ENCODE measurements around the gene ZBTB24. TPM values are rescaled to one million over a fixed set of nuclear protein-coding genes. Genes with fewer than 3 reads are reported as not detected.

ZBTB24 gene
- total RNA-seq, 4 donors from 2014 or later: 4.4 to 12.6 (median 9.0) TPM

DNA sequence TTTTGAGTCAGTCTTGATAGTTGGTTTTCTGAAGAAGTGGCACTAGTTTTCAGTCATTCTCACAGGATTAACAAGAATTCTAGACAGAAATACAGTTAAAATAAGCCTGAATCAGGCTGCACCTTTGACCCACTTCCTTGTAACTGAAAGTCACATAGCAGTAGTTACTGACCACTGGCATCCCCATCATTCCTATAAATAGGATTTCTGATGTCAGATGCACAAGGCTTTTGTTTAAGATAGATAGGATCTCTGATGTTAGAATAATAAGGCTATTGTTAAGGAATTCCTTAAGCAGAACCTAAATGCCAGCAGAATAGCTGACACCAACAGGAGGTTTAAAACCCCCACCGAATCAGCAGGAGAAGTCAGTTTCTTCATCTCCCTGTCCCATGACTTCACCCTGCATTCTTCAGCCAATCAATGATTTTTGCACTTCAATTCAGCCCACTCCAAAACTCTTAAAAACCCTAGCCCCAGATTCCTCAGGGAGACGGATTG lies 30.6 kb upstream of the ZBTB24 start:
- Histone ChIP-seq H3K4me3 (no peak overlapping the region), H3K9me3 (no peaks in the 10 kb centered on the region), H3K27ac (no peak overlapping the region), H3K4me1 (no peaks in the 10 kb centered on the region), H3K36me3 (no peaks in the 10 kb centered on the region), H3K27me3 (no peaks in the 10 kb centered on the region)
- DNase-seq: no peak
- TF ChIP-seq, protein P1, sequence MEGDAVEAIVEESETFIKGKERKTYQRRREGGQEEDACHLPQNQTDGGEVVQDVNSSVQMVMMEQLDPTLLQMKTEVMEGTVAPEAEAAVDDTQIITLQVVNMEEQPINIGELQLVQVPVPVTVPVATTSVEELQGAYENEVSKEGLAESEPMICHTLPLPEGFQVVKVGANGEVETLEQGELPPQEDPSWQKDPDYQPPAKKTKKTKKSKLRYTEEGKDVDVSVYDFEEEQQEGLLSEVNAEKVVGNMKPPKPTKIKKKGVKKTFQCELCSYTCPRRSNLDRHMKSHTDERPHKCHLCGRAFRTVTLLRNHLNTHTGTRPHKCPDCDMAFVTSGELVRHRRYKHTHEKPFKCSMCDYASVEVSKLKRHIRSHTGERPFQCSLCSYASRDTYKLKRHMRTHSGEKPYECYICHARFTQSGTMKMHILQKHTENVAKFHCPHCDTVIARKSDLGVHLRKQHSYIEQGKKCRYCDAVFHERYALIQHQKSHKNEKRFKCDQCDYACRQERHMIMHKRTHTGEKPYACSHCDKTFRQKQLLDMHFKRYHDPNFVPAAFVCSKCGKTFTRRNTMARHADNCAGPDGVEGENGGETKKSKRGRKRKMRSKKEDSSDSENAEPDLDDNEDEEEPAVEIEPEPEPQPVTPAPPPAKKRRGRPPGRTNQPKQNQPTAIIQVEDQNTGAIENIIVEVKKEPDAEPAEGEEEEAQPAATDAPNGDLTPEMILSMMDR (IDR thresholded peaks at IDR 0.05): no peak
- no peak for TF ChIP-seq POLR2A (IDR thresholded peaks at IDR 0.05)
- intact Hi-C loops (cut with DNase I; ENCODE audit: low total_unique reads): no loop called here

DNA sequence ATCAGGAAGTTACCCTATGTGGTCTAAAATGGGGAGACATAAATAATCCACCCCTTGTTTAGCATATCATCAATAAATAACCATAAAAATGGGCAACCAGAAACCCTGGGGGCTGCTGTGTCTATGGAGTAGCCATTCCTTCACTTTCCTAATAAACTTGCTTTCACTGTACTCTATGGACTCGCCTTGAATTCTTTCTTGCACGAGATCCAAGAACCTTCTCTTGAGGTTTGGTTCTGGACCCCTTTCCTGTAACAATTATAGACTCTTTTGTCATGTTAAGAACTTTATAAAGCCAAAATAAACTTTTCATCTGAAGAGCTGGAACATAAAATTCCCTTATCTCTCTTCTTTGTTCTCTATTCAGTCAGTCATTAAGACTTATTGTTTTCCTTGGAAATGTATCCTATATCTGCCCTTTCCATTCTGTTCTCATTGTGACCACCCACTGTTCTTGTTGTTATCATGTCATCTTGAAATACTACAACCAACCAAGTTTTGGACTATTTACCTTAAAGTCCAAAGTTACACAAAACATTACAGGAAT lies 29.3 kb upstream of the ZBTB24 start:
- H3K4me1 ChIP-seq: no peaks in the 10 kb centered on the region
- TF ChIP-seq POLR2A (IDR thresholded peaks at IDR 0.05): no peak
- TF ChIP-seq, protein P1 (IDR thresholded peaks at IDR 0.05): no peak
- no peak overlapping the region for H3K27ac ChIP-seq
- no peaks in the 10 kb centered on the region for H3K9me3 ChIP-seq
- intact Hi-C loops (cut with DNase I; ENCODE audit: low total_unique reads): no loop called here
- no peaks in the 10 kb centered on the region for H3K27me3 ChIP-seq
- no peak for DNase-seq
- H3K36me3 ChIP-seq: no peaks in the 10 kb centered on the region
- no peak overlapping the region for H3K4me3 ChIP-seq

DNA sequence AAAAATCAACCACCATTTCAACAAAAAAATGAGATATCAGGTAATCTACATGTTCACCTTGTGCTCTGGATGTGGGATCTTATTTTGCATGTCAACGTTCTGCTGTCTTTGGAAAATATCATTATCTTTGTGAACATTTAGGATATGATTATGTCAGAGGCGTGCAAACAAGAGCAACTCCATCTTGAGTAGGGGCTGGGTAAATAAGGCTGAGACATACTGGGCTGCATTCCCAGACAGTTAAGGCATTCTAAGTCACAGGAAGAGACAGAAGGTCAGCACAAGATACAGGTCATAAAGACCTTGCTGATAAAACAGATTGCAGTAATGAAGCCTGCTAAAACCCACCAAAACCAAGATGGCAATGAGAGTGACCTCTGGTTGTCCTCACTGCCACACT lies 28.8 kb upstream of the ZBTB24 start:
- Histone ChIP-seq H3K9me3 (no peaks in the 10 kb centered on the region), H3K4me1 (no peaks in the 10 kb centered on the region), H3K4me3 (no peak overlapping the region), H3K27me3 (no peaks in the 10 kb centered on the region), H3K36me3 (no peaks in the 10 kb centered on the region), H3K27ac (no peak overlapping the region)
- no peak for TF ChIP-seq POLR2A (IDR thresholded peaks at IDR 0.05)
- TF ChIP-seq, protein P1 (IDR thresholded peaks at IDR 0.05): no peak
- intact Hi-C loops (cut with DNase I; ENCODE audit: low total_unique reads): no loop called here
- no peak for DNase-seq

DNA sequence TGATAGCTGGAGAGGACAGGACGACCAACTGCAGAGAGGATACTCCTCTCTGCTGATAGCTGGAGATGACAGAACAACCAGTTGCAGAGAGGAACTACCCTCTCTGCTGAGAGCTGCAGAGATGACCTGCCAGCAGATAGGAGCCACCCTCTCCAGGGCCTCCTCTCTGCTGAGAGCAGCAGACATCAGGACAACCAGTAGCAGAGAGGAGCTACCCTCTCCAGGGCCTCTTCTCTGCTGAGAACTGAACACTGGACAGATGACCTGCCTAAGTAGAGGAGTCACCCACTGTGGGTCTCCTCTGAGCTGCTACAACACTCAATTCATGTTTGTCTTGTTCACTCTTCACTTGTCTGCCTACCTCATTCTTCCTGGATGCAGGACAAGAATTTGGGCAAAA lies 27.3 kb upstream of the ZBTB24 start:
- Histone ChIP-seq H3K9me3 (no peaks in the 10 kb centered on the region), H3K36me3 (no peaks in the 10 kb centered on the region), H3K27ac (no peak overlapping the region), H3K27me3 (no peaks in the 10 kb centered on the region), H3K4me1 (no peaks in the 10 kb centered on the region), H3K4me3 (no peak overlapping the region)
- intact Hi-C loops (cut with DNase I; ENCODE audit: low total_unique reads): no loop called here
- TF ChIP-seq, protein P1 (IDR thresholded peaks at IDR 0.05): no peak
- no peak for DNase-seq

DNA sequence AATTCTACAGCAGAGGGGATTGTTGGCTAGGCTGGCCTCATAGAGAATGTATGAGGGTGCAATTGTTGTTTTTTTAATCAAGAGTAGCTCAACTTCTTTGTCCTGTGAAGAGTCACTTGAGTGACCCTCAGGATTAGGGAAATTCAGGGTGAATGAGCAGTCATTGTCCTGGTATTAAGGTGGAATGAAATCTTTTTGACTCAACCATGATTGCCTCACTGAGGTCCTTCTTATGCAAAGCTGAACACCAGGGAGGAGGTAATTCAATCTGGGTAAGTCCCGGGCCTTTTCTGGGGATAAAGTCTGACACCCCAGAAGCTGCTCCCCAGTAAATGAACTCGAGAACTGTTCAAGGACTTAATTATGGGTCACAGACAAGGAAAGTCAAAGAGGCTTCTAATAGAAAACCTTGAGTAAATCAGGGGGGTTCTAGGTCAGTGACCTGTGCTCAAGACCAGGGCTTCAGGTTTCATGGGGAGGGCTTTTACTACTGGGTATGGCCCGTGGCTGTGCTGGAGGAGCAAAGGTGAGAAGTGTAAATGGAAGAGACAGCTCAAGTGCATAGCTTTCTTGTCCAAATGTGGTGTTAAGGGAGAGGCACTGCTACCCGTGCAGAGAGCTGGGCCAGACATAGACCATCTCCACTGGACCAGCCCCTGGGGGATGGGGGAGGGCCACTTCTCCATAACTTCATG lies 25.3 kb upstream of the ZBTB24 start:
- H3K9me3 ChIP-seq: no peaks in the 10 kb centered on the region
- DNase-seq: no peak
- intact Hi-C loops (cut with DNase I; ENCODE audit: low total_unique reads): no loop called here
- no peaks in the 10 kb centered on the region for H3K27me3 ChIP-seq
- H3K4me1 ChIP-seq: no peaks in the 10 kb centered on the region
- H3K36me3 ChIP-seq: no peaks in the 10 kb centered on the region
- TF ChIP-seq POLR2A (IDR thresholded peaks at IDR 0.05): no peak
- TF ChIP-seq, protein P1 (IDR thresholded peaks at IDR 0.05): no peak
- no peak overlapping the region for H3K27ac ChIP-seq
- H3K4me3 ChIP-seq: no peak overlapping the region

Measured in uterus (tissue), 4 donors.